ENCODE results near the gene OVAAL.

DNA sequence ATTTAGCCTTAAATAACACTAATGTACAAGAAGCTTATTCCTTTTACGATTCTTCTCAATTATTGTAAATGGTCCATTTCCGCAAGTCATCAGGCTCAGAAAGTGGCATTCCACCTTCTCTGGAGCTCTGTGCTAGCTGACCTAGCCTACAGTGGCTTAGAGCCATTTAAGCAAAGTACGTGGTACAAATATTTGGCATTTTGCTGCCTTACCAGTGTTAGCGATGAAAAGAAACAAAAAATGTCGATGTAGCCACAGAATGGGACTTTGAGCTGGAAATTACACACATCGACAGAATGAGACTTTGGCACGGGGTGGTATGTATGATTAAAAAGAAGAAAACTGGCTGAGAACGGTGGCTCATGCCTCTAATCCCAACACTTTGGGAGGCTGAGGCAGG is 26.1 kb downstream of the OVAAL start:
- TF ChIP-seq POLR2A (IDR thresholded peaks at IDR 0.05) = no peak
- TF ChIP-seq, protein P1, sequence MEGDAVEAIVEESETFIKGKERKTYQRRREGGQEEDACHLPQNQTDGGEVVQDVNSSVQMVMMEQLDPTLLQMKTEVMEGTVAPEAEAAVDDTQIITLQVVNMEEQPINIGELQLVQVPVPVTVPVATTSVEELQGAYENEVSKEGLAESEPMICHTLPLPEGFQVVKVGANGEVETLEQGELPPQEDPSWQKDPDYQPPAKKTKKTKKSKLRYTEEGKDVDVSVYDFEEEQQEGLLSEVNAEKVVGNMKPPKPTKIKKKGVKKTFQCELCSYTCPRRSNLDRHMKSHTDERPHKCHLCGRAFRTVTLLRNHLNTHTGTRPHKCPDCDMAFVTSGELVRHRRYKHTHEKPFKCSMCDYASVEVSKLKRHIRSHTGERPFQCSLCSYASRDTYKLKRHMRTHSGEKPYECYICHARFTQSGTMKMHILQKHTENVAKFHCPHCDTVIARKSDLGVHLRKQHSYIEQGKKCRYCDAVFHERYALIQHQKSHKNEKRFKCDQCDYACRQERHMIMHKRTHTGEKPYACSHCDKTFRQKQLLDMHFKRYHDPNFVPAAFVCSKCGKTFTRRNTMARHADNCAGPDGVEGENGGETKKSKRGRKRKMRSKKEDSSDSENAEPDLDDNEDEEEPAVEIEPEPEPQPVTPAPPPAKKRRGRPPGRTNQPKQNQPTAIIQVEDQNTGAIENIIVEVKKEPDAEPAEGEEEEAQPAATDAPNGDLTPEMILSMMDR (IDR thresholded peaks at IDR 0.05) = no peak

All from body of pancreas (tissue), 4 donors.